HEK293 (cell line): ENCODE results near the gene CRYBA4.

Experiments
- CTCF ChIA-PET: fragments of 350-600 bp; formaldehyde crosslinking; extraction: SDS; loops from one replicate; lab custom pipeline; 2021; ENCODE audit warnings: antibody characterized with exemption; lab: Yijun Ruan, JAX
- POLR2A ChIA-PET: fragments of 300-600 bp; formaldehyde crosslinking; extraction: SDS; loops from one replicate; lab custom pipeline; 2020; ENCODE audit warnings: antibody characterized with exemption, inconsistent platforms; lab: Yijun Ruan, JAX
- H3K27ac ChIP-seq: fragments of 200-500 bp; sonication (Bioruptor generic); 2 replicates; pipeline ENCODE4 v1.5.1; 2014; ENCODE audit warnings: low read depth, low read length, control low read depth, inconsistent platforms; ENCODE audit errors: extremely low read depth
- H3K36me3 ChIP-seq, 2 experiments: fragments of 200-500 bp in 1 of 2; sonication (Bioruptor generic) in 1 of 2; 1 replicate in 1 of 2; 2 replicates in 1 of 2; pipeline ENCODE4 v1.5.1; 2014 to 2017; ENCODE audit warnings: inconsistent platforms in 2 of 2, low read length in 2 of 2; ENCODE audit not compliant: control insufficient read depth in 2 of 2, insufficient read depth in 1 of 2
- H3K4me1 ChIP-seq: fragments of 200-500 bp; sonication (Bioruptor generic); 2 replicates; pipeline ENCODE4 v1.5.1; 2014; ENCODE audit warnings: mild to moderate bottlenecking, low read length, inconsistent platforms; ENCODE audit not compliant: control insufficient read depth, insufficient read depth
- H3K4me3 ChIP-seq: 2 replicates; pipeline ENCODE4 v1.5.1; 2011; ENCODE audit warnings: low read depth, mild to moderate bottlenecking, control low read depth, low read length, moderate library complexity
- H3K9me3 ChIP-seq: fragments of 200-500 bp; sonication (Bioruptor generic); 2 replicates; pipeline ENCODE4 v1.5.1; 2014; ENCODE audit warnings: low read depth, low read length, inconsistent platforms; ENCODE audit not compliant: control insufficient read depth, insufficient read depth
- PRDM6 ChIP-seq: fragments of 450-650 bp; formaldehyde crosslinking; IDR thresholded peaks from 2 replicates; pipeline ENCODE4 v1.5.1; 2017; ENCODE audit warnings: missing biosample characterization, missing genetic modification characterization
- REPIN1 ChIP-seq: fragments of 450-650 bp; formaldehyde crosslinking; IDR thresholded peaks from 2 replicates; pipeline ENCODE4 v1.5.1; 2017; ENCODE audit warnings: missing biosample characterization, missing genetic modification characterization, low read depth
- ZBTB17 ChIP-seq: fragments of 450-650 bp; formaldehyde crosslinking; IDR thresholded peaks from 2 replicates; pipeline ENCODE4 v1.5.1; 2016; ENCODE audit warnings: missing biosample characterization, missing genetic modification characterization
- ZFP69B ChIP-seq: fragments of 450-650 bp; formaldehyde crosslinking; IDR thresholded peaks from 2 replicates; pipeline ENCODE4 v1.5.1; 2016; ENCODE audit warnings: missing biosample characterization, missing genetic modification characterization
- ZNF132 ChIP-seq: fragments of 450-650 bp; formaldehyde crosslinking; IDR thresholded peaks from 2 replicates; pipeline ENCODE4 v1.5.1; 2017; ENCODE audit warnings: missing biosample characterization, missing genetic modification characterization, borderline replicate concordance
- ZNF157 ChIP-seq: fragments of 450-650 bp; formaldehyde crosslinking; IDR thresholded peaks from 2 replicates; pipeline ENCODE4 v1.5.1; 2016; ENCODE audit warnings: missing biosample characterization, missing genetic modification characterization
- ZNF184 ChIP-seq: fragments of 450-650 bp; IDR thresholded peaks from 2 replicates; pipeline ENCODE4 v1.5.1; 2018; ENCODE audit warnings: missing biosample characterization, mild to moderate bottlenecking, missing genetic modification characterization
- ZNF19 ChIP-seq: fragments of 450-650 bp; formaldehyde crosslinking; IDR thresholded peaks from 2 replicates; pipeline ENCODE4; 2016; ENCODE audit warnings: missing biosample characterization, missing genetic modification characterization, low read depth
- ZNF23 ChIP-seq: fragments of 450-650 bp; formaldehyde crosslinking; IDR thresholded peaks from 2 replicates; pipeline ENCODE4 v1.5.1; 2016; ENCODE audit warnings: missing biosample characterization, missing genetic modification characterization, borderline replicate concordance
- ZNF280D ChIP-seq: fragments of 450-650 bp; formaldehyde crosslinking; IDR thresholded peaks from 2 replicates; pipeline ENCODE4 v1.5.1; 2016; ENCODE audit warnings: missing biosample characterization, missing genetic modification characterization
- ZNF302 ChIP-seq: fragments of 450-650 bp; formaldehyde crosslinking; IDR thresholded peaks from 2 replicates; pipeline ENCODE4 v1.5.1; 2016; ENCODE audit warnings: missing biosample characterization, missing genetic modification characterization, low read depth
- ZNF354C ChIP-seq: fragments of 450-650 bp; formaldehyde crosslinking; IDR thresholded peaks from 2 replicates; pipeline ENCODE4 v1.5.1; 2016; ENCODE audit warnings: missing biosample characterization, missing genetic modification characterization, low read depth, borderline replicate concordance
- ZNF391 ChIP-seq: fragments of 450-650 bp; formaldehyde crosslinking; IDR thresholded peaks from 2 replicates; pipeline ENCODE4 v1.5.1; 2016; ENCODE audit warnings: low read depth, missing biosample characterization, missing genetic modification characterization, borderline replicate concordance
- ZNF394 ChIP-seq: fragments of 450-650 bp; formaldehyde crosslinking; IDR thresholded peaks from 2 replicates; pipeline ENCODE4 v1.5.1; 2016; ENCODE audit warnings: missing biosample characterization, missing genetic modification characterization, mild to moderate bottlenecking, moderate library complexity, borderline replicate concordance
- ZNF48 ChIP-seq: fragments of 450-650 bp; formaldehyde crosslinking; IDR thresholded peaks from 2 replicates; pipeline ENCODE4 v1.5.1; 2016; ENCODE audit warnings: missing biosample characterization, missing genetic modification characterization
- ZNF521 ChIP-seq: fragments of 450-650 bp; formaldehyde crosslinking; IDR thresholded peaks from 2 replicates; pipeline ENCODE4 v1.5.1; 2017; ENCODE audit warnings: missing biosample characterization, mild to moderate bottlenecking, missing genetic modification characterization
- ZNF544 ChIP-seq: fragments of 450-650 bp; formaldehyde crosslinking; IDR thresholded peaks from 2 replicates; pipeline ENCODE4 v1.5.0; 2017; ENCODE audit warnings: missing biosample characterization, missing genetic modification characterization
- ZNF549 ChIP-seq: fragments of 450-650 bp; IDR thresholded peaks from 2 replicates; pipeline ENCODE4 v1.5.1; 2018; ENCODE audit warnings: missing biosample characterization, missing genetic modification characterization, mild to moderate bottlenecking, inconsistent platforms, moderate library complexity
- ZNF629 ChIP-seq: fragments of 450-650 bp; formaldehyde crosslinking; IDR thresholded peaks from 2 replicates; pipeline ENCODE4 v1.5.1; 2017; ENCODE audit warnings: missing biosample characterization, missing genetic modification characterization
- ZNF677 ChIP-seq: fragments of 450-650 bp; IDR thresholded peaks from 2 replicates; pipeline ENCODE4 v1.5.0; 2018; ENCODE audit warnings: missing biosample characterization, mild to moderate bottlenecking, missing genetic modification characterization, moderate library complexity
- ZNF701 ChIP-seq: fragments of 450-650 bp; formaldehyde crosslinking; IDR thresholded peaks from 2 replicates; pipeline ENCODE4 v1.5.1; 2016; ENCODE audit warnings: missing biosample characterization, missing genetic modification characterization
- ZNF791 ChIP-seq: fragments of 450-650 bp; formaldehyde crosslinking; IDR thresholded peaks from 2 replicates; pipeline ENCODE4 v1.5.1; 2016; ENCODE audit warnings: missing biosample characterization, missing genetic modification characterization
- ZSCAN23 ChIP-seq: fragments of 450-650 bp; formaldehyde crosslinking; IDR thresholded peaks from 2 replicates; pipeline ENCODE4 v1.5.1; 2016; ENCODE audit warnings: missing biosample characterization, missing genetic modification characterization
- TF ChIP-seq, protein P1 (sequence below): IDR thresholded peaks from 2 replicates; pipeline ENCODE4 v1.6.1; 2011; ENCODE audit warnings: mild to moderate bottlenecking, low read depth, low read length, borderline replicate concordance

CRYBA4 gene

GRCh38 chr22:26609287-26609686, 12.5 kb upstream of the CRYBA4 start (continued):
- no peak for TF ChIP-seq ZNF791 (tag by site-specific recombination)
- TF ChIP-seq ZNF701 (tag by site-specific recombination), result no peak
- TF ChIP-seq REPIN1 (tag by site-specific recombination), result no peak
- TF ChIP-seq ZBTB17 (tag by site-specific recombination), result peak; percentile 55; the same call in 1 of the 2 replicates
- TF ChIP-seq ZNF302 (tag by site-specific recombination), result no peak
- no peak for TF ChIP-seq ZNF549 (tag by site-specific recombination)
- TF ChIP-seq ZNF521 (tag by site-specific recombination), result no peak

DNA sequence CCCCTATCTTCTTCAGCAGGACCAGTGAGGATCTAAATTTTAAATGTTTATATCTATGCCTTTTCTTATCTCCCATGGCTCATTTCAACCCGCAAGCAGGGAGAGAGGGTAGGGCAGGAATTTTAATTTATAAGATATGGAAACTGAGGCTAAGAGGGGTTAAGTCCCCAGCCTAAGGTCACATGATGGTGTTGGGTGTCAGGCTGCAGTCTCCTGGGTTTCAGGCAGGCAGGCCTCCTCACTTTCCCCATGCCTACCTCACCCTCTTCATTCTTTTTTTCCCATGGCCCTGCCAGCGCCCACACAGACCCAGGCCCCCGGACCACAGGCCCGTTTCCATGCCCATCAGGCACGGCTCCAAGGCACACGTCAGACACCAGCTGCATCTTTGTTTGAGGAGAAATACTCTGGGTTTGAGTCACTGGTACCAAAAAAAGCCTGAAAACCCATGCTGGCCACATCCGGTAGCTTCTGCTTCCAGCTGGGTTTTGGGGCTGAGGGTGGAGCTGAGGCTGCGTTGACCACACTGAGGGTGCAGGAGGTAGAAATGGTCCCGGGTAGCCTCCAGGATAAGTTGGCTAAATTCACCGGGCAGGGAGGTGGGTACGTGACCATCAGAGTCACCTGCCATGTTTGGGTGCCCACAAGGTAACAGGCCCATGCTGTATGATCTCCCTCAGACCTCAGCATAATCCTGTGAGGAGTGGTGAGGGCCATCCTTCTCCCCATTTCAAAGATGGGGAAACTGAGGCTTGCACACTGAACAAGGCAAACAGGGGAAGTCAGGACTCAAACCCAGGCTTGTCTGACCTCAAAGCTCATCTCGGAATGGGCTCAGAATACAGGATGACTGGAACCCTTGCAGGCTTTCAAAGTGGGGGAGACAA, 11.4 kb upstream of the CRYBA4 start:
- ChIA-PET POLR2A (no interaction called here), CTCF (no interaction called here)
- Histone ChIP-seq H3K4me3 (no peak overlapping the region), H3K36me3 (no peaks in the 10 kb centered on the region), H3K9me3 (no peaks in the 10 kb centered on the region), H3K27ac (no peak overlapping the region), H3K4me1 (no peaks in the 10 kb centered on the region)
- no peak for TF ChIP-seq PRDM6 (tag by site-specific recombination)
- TF ChIP-seq ZNF394 (tag by site-specific recombination), result no peak
- no peak for TF ChIP-seq ZNF302 (tag by site-specific recombination)
- no peak for TF ChIP-seq ZNF184 (tag by site-specific recombination)
- no peak for TF ChIP-seq ZSCAN23 (tag by site-specific recombination)
- no peak for TF ChIP-seq ZNF354C
- TF ChIP-seq ZNF544, result no peak
- TF ChIP-seq ZNF132 (tag by site-specific recombination), result no peak
- TF ChIP-seq ZNF391 (tag by site-specific recombination), result no peak
- no peak for TF ChIP-seq ZNF19
- no peak for TF ChIP-seq ZNF157 (tag by site-specific recombination)
- no peak for TF ChIP-seq ZNF629 (tag by site-specific recombination)
- no peak for TF ChIP-seq ZNF549 (tag by site-specific recombination)
- TF ChIP-seq ZNF23, result no peak
- TF ChIP-seq ZFP69B (tag by site-specific recombination), result no peak

DNA sequence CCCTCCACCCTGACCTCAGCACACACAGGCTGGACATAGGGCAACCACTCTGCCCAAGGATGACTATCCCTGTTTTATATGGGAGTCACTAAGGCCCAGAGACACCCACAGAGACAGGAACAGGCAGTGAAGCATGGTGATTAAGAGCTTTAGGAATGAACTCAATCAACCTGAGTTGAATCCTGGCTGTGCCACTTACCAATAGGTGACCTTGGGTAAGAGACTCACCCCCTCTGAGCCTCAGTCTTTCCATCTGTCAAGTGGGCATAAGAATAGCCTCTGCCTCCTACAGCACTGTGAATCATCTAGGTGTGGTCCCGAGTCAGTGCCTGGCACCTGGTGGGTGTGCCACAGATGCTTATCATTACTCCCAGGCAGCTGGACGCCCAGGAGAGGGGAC, 10.8 kb upstream of the CRYBA4 start:
- CTCF ChIA-PET, result no interaction called here
- H3K4me1 ChIP-seq, result no peaks in the 10 kb centered on the region
- POLR2A ChIA-PET, result no interaction called here
- H3K27ac ChIP-seq, result no peak overlapping the region
- TF ChIP-seq ZNF677 (tag by site-specific recombination), result no peak
- TF ChIP-seq, protein P1, sequence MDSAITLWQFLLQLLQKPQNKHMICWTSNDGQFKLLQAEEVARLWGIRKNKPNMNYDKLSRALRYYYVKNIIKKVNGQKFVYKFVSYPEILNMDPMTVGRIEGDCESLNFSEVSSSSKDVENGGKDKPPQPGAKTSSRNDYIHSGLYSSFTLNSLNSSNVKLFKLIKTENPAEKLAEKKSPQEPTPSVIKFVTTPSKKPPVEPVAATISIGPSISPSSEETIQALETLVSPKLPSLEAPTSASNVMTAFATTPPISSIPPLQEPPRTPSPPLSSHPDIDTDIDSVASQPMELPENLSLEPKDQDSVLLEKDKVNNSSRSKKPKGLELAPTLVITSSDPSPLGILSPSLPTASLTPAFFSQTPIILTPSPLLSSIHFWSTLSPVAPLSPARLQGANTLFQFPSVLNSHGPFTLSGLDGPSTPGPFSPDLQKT, result no peak
- TF ChIP-seq ZNF48, result no peak
- no peak for TF ChIP-seq ZNF280D (tag by site-specific recombination)
- H3K9me3 ChIP-seq, result no peaks in the 10 kb centered on the region
- H3K36me3 ChIP-seq, result no peaks in the 10 kb centered on the region
- no peak overlapping the region for H3K4me3 ChIP-seq
